A549 (cell line): Measurements from ENCODE around the gene MND1.

Source experiments
- CTCF ChIP-seq: fragments of >200 bp; sonication (Bioruptor Twin); formaldehyde crosslinking; IDR thresholded peaks from 3 replicates; pipeline ENCODE4 v1.5.1; 2016
- MAZ ChIP-seq: fragments of 150-350 bp; IDR thresholded peaks from 2 replicates; pipeline ENCODE4 v1.6.1; 2014; ENCODE audit warnings: antibody characterized with exemption, low read depth, low read length, borderline replicate concordance
- MYC ChIP-seq: IDR thresholded peaks from 2 replicates; pipeline ENCODE4 v1.6.1; 2012; ENCODE audit warnings: mild to moderate bottlenecking, inconsistent platforms, low read length, improper control_type of control experiment, borderline replicate concordance
- POLR2A ChIP-seq: IDR thresholded peaks from 2 replicates; pipeline ENCODE4 v1.6.1; 2012; ENCODE audit warnings: mild to moderate bottlenecking, low read length
- RCOR1 ChIP-seq: fragments of 150-350 bp; IDR thresholded peaks from 2 replicates; pipeline ENCODE4 v1.6.1; 2014; ENCODE audit warnings: antibody characterized with exemption, low read length, low read depth
- USF2 ChIP-seq: fragments of 450-650 bp; IDR thresholded peaks from 2 replicates; pipeline ENCODE4 v1.6.1; 2014; ENCODE audit warnings: antibody characterized with exemption
- TF ChIP-seq, protein P1 (sequence below): fragments of 200-600 bp; sonication (generic); IDR thresholded peaks from 2 replicates; pipeline ENCODE4 v1.6.1; 2016; ENCODE audit warnings: antibody characterized with exemption, mild to moderate bottlenecking, moderate library complexity

DNA sequence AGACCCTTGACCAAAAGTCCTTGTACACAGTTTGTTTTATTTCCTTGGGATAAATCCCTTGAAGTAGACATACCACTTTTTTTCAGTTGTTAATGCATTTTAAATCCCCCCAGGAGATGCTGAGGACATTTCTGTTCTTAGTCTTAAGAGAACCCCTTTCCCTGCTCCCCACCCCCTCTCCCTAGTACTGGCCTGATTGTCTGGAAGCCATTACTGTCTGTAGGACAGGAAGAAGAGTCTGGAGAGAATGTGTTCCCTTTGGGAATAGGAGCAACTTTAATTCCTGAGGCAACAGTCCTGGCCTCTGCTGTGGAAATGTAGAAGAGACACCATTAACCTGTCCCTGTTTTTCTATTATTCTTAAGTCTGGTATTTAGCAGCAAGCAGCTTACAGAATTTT lies 69.4 kb downstream of the MND1 start:
- TF ChIP-seq RCOR1 (no peak), USF2 (no peak), POLR2A (no peak), CTCF (no peak), MAZ (no peak), MYC (no peak)
- TF ChIP-seq, protein P1, sequence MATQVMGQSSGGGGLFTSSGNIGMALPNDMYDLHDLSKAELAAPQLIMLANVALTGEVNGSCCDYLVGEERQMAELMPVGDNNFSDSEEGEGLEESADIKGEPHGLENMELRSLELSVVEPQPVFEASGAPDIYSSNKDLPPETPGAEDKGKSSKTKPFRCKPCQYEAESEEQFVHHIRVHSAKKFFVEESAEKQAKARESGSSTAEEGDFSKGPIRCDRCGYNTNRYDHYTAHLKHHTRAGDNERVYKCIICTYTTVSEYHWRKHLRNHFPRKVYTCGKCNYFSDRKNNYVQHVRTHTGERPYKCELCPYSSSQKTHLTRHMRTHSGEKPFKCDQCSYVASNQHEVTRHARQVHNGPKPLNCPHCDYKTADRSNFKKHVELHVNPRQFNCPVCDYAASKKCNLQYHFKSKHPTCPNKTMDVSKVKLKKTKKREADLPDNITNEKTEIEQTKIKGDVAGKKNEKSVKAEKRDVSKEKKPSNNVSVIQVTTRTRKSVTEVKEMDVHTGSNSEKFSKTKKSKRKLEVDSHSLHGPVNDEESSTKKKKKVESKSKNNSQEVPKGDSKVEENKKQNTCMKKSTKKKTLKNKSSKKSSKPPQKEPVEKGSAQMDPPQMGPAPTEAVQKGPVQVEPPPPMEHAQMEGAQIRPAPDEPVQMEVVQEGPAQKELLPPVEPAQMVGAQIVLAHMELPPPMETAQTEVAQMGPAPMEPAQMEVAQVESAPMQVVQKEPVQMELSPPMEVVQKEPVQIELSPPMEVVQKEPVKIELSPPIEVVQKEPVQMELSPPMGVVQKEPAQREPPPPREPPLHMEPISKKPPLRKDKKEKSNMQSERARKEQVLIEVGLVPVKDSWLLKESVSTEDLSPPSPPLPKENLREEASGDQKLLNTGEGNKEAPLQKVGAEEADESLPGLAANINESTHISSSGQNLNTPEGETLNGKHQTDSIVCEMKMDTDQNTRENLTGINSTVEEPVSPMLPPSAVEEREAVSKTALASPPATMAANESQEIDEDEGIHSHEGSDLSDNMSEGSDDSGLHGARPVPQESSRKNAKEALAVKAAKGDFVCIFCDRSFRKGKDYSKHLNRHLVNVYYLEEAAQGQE: no peak
